RWPE2 (cell line): ENCODE results near the gene ERVFRD-1.

ENCODE experiments used
- ATAC-seq: fragments of 200-7000 bp; cut with Tn5 transposase; 3 replicates; pipeline ENCODE4 v1.9.1; 2021; ENCODE audit warnings: low read depth
- DNase-seq: peaks from one replicate; pipeline ENCODE4 v3.0.0-alpha.2; 2020; ENCODE audit warnings: low spot score
- H3K27ac ChIP-seq: fragments of 450-650 bp; 2 replicates; pipeline ENCODE4 v1.5.1; 2017; ENCODE audit warnings: mild to moderate bottlenecking; ENCODE audit not compliant: poor library complexity, severe bottlenecking
- H3K27me3 ChIP-seq: fragments of 250-450 bp; sonication (Bioruptor Pico); 2 replicates; pipeline ENCODE4 v1.5.1; 2021; ENCODE audit warnings: mild to moderate bottlenecking, moderate library complexity; ENCODE audit not compliant: insufficient read depth, poor library complexity, severe bottlenecking
- H3K36me3 ChIP-seq: fragments of 250-450 bp; sonication (Bioruptor Pico); 2 replicates; pipeline ENCODE4 v1.5.1; 2020; ENCODE audit warnings: low read depth, mild to moderate bottlenecking, moderate library complexity
- H3K4me1 ChIP-seq: fragments of 250-450 bp; sonication (Bioruptor Pico); 2 replicates; pipeline ENCODE4 v1.5.1; 2021; ENCODE audit warnings: mild to moderate bottlenecking, moderate library complexity; ENCODE audit not compliant: insufficient read depth, poor library complexity, severe bottlenecking
- H3K4me3 ChIP-seq: fragments of 250-450 bp; sonication (Bioruptor Pico); 2 replicates; pipeline ENCODE4 v1.5.1; 2021; ENCODE audit warnings: mild to moderate bottlenecking, moderate library complexity; ENCODE audit not compliant: severe bottlenecking
- H3K9me3 ChIP-seq: fragments of 250-450 bp; sonication (Bioruptor Pico); 2 replicates; pipeline ENCODE4 v1.5.1; 2021; ENCODE audit warnings: mild to moderate bottlenecking, moderate library complexity; ENCODE audit not compliant: severe bottlenecking
- TF ChIP-seq, protein P1 (sequence below): fragments of 450-650 bp; IDR thresholded peaks from one replicate; pipeline ENCODE4 v1.5.1; 2017; ENCODE audit warnings: mild to moderate bottlenecking, moderate library complexity; ENCODE audit not compliant: poor library complexity, severe bottlenecking

ERVFRD-1 gene

DNA sequence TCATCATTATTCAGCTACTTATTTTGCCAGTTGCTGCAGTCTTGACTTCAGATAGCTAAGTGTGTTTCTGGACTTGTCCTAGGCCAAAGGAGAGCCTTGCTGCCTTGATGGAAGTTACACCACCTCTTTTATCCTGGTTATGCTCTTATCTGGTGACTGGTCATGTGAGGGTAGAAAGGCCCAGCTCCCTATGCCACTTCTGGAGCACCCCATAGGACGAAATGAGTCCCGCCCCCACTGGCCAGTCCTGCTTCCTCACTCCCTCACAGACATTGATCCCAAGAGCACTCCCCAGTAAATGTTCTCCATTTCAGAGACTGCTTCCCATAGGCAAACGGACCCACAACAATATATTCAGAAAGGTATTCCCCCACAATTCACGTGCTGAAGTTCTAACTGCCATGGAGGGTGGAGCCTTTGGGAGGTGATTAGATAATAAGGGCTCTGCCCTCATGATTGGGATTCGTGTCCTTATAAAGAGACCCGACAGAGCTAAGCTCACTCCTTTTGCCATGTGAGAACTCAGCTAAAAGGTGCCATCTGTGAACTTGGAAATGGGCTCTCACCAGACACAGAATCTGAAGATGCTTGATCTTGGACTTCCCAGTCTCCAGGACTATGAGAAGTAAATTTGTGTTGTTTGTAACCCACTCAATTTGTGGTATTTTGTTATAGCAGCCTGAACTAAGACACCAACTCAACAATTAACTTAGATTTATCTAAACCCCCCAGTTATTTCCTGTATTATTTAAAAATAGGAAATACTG, 45.9 kb downstream of the ERVFRD-1 start:
- H3K36me3 ChIP-seq = no peaks in the 10 kb centered on the region
- no peaks in the 10 kb centered on the region for H3K4me1 ChIP-seq
- H3K27ac ChIP-seq = no peak overlapping the region
- no peaks in the 10 kb centered on the region for H3K27me3 ChIP-seq
- no peak for ATAC-seq
- no peak overlapping the region for H3K4me3 ChIP-seq
- DNase-seq = no peak
- TF ChIP-seq, protein P1, sequence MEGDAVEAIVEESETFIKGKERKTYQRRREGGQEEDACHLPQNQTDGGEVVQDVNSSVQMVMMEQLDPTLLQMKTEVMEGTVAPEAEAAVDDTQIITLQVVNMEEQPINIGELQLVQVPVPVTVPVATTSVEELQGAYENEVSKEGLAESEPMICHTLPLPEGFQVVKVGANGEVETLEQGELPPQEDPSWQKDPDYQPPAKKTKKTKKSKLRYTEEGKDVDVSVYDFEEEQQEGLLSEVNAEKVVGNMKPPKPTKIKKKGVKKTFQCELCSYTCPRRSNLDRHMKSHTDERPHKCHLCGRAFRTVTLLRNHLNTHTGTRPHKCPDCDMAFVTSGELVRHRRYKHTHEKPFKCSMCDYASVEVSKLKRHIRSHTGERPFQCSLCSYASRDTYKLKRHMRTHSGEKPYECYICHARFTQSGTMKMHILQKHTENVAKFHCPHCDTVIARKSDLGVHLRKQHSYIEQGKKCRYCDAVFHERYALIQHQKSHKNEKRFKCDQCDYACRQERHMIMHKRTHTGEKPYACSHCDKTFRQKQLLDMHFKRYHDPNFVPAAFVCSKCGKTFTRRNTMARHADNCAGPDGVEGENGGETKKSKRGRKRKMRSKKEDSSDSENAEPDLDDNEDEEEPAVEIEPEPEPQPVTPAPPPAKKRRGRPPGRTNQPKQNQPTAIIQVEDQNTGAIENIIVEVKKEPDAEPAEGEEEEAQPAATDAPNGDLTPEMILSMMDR = no peak
- H3K9me3 ChIP-seq = no peaks in the 10 kb centered on the region

DNA sequence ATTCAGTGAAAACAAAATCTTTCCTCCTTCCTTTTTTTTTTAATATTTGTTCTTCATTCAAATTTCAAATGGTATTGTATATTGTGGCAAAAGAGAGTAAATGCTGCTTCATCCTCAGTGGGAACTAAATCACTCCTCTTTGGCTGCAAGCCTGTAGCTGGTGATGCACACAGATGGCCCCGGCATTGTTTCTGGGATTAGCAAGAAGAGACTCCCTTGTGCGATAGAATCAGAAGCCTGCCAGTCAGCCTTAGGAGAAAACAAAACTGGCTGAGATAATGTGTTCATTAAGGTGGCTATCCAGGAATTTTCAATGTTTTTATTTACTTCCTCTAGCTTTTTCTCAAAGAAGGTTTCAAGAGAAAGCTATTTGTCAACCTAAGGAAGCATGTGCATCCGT, 46.7 kb downstream of the ERVFRD-1 start:
- ATAC-seq = no peak
- no peak overlapping the region for H3K27ac ChIP-seq

DNA sequence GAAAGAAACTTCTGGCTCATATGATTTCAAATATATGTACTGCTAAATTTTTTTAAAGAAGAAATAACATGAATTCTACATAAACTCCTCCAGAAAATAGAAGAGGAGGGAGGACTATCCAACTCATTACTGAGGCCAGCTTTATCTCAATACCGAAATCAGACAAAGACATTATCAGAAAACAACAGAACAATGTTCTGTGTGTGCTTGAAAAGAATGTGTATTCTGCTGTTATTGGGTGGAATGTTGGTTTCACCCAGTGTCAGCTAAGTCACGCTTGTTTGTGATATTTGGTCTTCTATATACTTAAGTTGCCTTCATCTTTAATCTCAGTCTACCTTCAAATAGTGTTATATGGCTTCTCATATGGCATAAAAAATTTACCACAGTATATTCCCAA, 48.8 kb downstream of the ERVFRD-1 start:
- H3K27ac ChIP-seq = no peak overlapping the region
- H3K4me3 ChIP-seq = no peak overlapping the region
- H3K9me3 ChIP-seq = no peaks in the 10 kb centered on the region
- ATAC-seq (no peak), DNase-seq (no peak)
- H3K4me1 ChIP-seq = no peaks in the 10 kb centered on the region
- no peaks in the 10 kb centered on the region for H3K27me3 ChIP-seq
- no peaks in the 10 kb centered on the region for H3K36me3 ChIP-seq
- TF ChIP-seq, protein P1 = no peak

More for the DNA sequence above, 46.7 kb downstream of the ERVFRD-1 start:
- no peak overlapping the region for H3K4me3 ChIP-seq
- DNase-seq = no peak
- no peaks in the 10 kb centered on the region for H3K36me3 ChIP-seq
- H3K27me3 ChIP-seq = no peaks in the 10 kb centered on the region
- no peaks in the 10 kb centered on the region for H3K4me1 ChIP-seq
- H3K9me3 ChIP-seq = no peaks in the 10 kb centered on the region
- TF ChIP-seq, protein P1 = no peak

DNA sequence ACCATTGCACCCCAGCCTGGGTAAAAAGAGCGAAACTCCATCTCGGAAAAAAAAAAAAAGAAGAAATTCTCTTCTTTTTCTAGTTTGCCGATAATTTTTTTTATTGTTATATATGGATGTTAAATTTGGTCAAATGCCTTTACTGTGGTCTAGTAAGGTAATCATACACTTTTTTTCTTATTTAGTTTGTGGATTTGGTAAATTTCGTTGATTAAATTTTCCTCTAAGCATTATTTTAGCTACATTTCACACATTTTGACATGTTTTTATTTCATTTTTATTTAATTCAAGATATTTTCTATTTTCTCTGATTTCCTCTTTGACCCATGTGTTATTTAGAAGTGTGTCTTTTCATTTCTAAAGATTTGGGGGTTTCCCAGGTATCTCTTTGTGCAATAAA, 49.4 kb downstream of the ERVFRD-1 start:
- H3K36me3 ChIP-seq = no peaks in the 10 kb centered on the region
- no peaks in the 10 kb centered on the region for H3K4me1 ChIP-seq
- DNase-seq = no peak
- no peaks in the 10 kb centered on the region for H3K27me3 ChIP-seq
- no peak for ATAC-seq
- TF ChIP-seq, protein P1 = no peak
- H3K9me3 ChIP-seq = no peaks in the 10 kb centered on the region
- no peak overlapping the region for H3K4me3 ChIP-seq
- H3K27ac ChIP-seq = no peak overlapping the region

DNA sequence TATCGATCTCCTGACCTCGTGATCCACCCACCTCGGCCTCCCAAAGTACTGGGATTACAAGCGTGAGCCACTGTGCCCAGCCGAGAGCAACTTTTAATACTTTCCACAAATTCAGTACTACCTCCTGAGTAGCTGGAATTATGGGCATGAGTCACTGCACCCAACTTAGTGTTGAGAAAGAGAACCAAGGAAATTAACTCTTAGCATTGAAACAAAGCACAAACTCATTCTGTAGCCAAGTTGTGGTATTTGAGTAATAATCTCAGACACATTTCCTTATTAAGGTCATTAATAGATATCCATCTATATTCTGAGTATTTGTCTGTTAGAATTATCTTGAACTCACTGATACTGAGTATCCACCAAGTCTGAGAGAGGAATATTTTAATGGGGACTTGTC, 53.1 kb downstream of the ERVFRD-1 start:
- H3K27ac ChIP-seq = no peak overlapping the region
- DNase-seq (no peak), ATAC-seq (no peak)
- H3K4me3 ChIP-seq = no peak overlapping the region
- H3K27me3 ChIP-seq = no peaks in the 10 kb centered on the region
- no peaks in the 10 kb centered on the region for H3K9me3 ChIP-seq
- H3K36me3 ChIP-seq = no peaks in the 10 kb centered on the region
- no peaks in the 10 kb centered on the region for H3K4me1 ChIP-seq
- TF ChIP-seq, protein P1 = no peak
